Measurements from ENCODE around the gene MKRN2OS. TPM values are rescaled to one million over a fixed set of nuclear protein-coding genes. Genes with fewer than 3 reads are reported as not detected.
A peak's percentile ranks its signal among the peaks of the same experiment; 100 is the strongest.

Gene MKRN2OS
- total and polyA plus RNA-seq, 10 of the 15 experiments (the other 5 are each of a cell fraction or from before 2014, with no cell fraction given) = 0.20 to 1.0 (median 0.40) TPM; not detected in 4

GRCh38 chr3:12560505-12561190 lies 15.3 kb upstream of the MKRN2OS start (continued):
- no peak for TF ChIP-seq RB1 (IDR thresholded peaks at IDR 0.05; ENCODE audit: borderline replicate concordance)
- TF ChIP-seq BHLHE40 (IDR thresholded peaks at IDR 0.05; ENCODE audit: borderline replicate concordance in 1 of 2, low read depth in 2 of 2, low read length in 1 of 2) = peak; percentile 24 to 56; a peak in 1 of 4 replicates
- TF ChIP-seq RCOR1 (conservative IDR thresholded peaks at IDR 0.05; ENCODE audit: low read depth, low read length) = no peak
- TF ChIP-seq POLR2AphosphoS5 (IDR thresholded peaks at IDR 0.05; ENCODE audit: low read length) = peak; percentile 51
- TF ChIP-seq RELA (IDR thresholded peaks at IDR 0.05; ENCODE audit: borderline replicate concordance, partially characterized antibody) = peak; percentile 48
- TF ChIP-seq ZNF207 (IDR thresholded peaks at IDR 0.05; ENCODE audit: borderline replicate concordance) = no peak
- TF ChIP-seq CREB1 (IDR thresholded peaks at IDR 0.05; ENCODE audit: low read depth) = peak; percentile 90
- TF ChIP-seq ZSCAN29 (IDR thresholded peaks at IDR 0.05) = no peak
- no peak for TF ChIP-seq ATF3 (IDR thresholded peaks at IDR 0.05; ENCODE audit: borderline replicate concordance, extremely low read depth, low read depth, low read length)
- no peak for TF ChIP-seq ELK1 (IDR thresholded peaks at IDR 0.05; ENCODE audit: low read depth, low read length)
- peak; percentile 85 for TF ChIP-seq JUNB (IDR thresholded peaks at IDR 0.05)
- TF ChIP-seq KAT2A (conservative IDR thresholded peaks at IDR 0.05; ENCODE audit: control insufficient read depth, low read depth, low read length) = no peak
- TF ChIP-seq POU2F2 (IDR thresholded peaks at IDR 0.05; ENCODE audit: borderline replicate concordance, low read depth, low read length) = no peak
- peak; percentile 40; the same call in 1 of the 2 replicates for TF ChIP-seq BCL11A (IDR thresholded peaks at IDR 0.05; ENCODE audit: low read depth, low read length)
- no peak for TF ChIP-seq ZBTB40 (IDR thresholded peaks at IDR 0.05; ENCODE audit: borderline replicate concordance)
- TF ChIP-seq SMC3 (IDR thresholded peaks at IDR 0.05; ENCODE audit: borderline replicate concordance, low read length) = no peak
- no peak for TF ChIP-seq KDM1A (IDR thresholded peaks at IDR 0.05; ENCODE audit: borderline replicate concordance)
- TF ChIP-seq IKZF1 (conservative IDR thresholded peaks at IDR 0.05) = peak; percentile 15; the same call in 1 of the 2 replicates
- peak; percentile 26; the same call in 1 of the 2 replicates for TF ChIP-seq DPF2 (IDR thresholded peaks at IDR 0.05)
- TF ChIP-seq E4F1 (IDR thresholded peaks at IDR 0.05; ENCODE audit: borderline replicate concordance, partially characterized antibody) = no peak
